ENCODE measurements around the gene NCKAP1.

GRCh38 chr2:183081911-183082310 lies 43.7 kb upstream of the NCKAP1 start:
- TF ChIP-seq, protein P1, sequence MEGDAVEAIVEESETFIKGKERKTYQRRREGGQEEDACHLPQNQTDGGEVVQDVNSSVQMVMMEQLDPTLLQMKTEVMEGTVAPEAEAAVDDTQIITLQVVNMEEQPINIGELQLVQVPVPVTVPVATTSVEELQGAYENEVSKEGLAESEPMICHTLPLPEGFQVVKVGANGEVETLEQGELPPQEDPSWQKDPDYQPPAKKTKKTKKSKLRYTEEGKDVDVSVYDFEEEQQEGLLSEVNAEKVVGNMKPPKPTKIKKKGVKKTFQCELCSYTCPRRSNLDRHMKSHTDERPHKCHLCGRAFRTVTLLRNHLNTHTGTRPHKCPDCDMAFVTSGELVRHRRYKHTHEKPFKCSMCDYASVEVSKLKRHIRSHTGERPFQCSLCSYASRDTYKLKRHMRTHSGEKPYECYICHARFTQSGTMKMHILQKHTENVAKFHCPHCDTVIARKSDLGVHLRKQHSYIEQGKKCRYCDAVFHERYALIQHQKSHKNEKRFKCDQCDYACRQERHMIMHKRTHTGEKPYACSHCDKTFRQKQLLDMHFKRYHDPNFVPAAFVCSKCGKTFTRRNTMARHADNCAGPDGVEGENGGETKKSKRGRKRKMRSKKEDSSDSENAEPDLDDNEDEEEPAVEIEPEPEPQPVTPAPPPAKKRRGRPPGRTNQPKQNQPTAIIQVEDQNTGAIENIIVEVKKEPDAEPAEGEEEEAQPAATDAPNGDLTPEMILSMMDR (conservative IDR thresholded peaks at IDR 0.05; ENCODE audit: low read length), result no peak
- no peak for TF ChIP-seq EZH2phosphoT487 (IDR thresholded peaks at IDR 0.05; ENCODE audit: borderline replicate concordance)

Data from Loucy (cell line).